Panc1 (cell line): ENCODE results near the gene B4GALT2.

Source experiments
- CTCF ChIP-seq: fragments of 450-650 bp; IDR thresholded peaks from 2 replicates; pipeline ENCODE4 v1.5.1; 2017; ENCODE audit warnings: mild to moderate bottlenecking
- POLR2AphosphoS5 ChIP-seq: IDR thresholded peaks from 2 replicates; pipeline ENCODE4 v1.6.1; 2012; ENCODE audit warnings: mild to moderate bottlenecking, low read depth, low read length, moderate library complexity
- REST ChIP-seq, 2 experiments: IDR thresholded peaks; 2 replicates each; pipeline ENCODE4 v1.6.1; 2011 to 2012; ENCODE audit warnings: low read depth in 2 of 2, control low read depth in 1 of 2, low read length in 1 of 2, mild to moderate bottlenecking in 1 of 2, moderate library complexity in 1 of 2; ENCODE audit not compliant: insufficient read depth in 1 of 2
- SIN3A ChIP-seq: IDR thresholded peaks from 2 replicates; pipeline ENCODE4 v1.6.1; 2012; ENCODE audit warnings: low read depth, mild to moderate bottlenecking, low read length, moderate library complexity, borderline replicate concordance; ENCODE audit not compliant: insufficient read depth

DNA sequence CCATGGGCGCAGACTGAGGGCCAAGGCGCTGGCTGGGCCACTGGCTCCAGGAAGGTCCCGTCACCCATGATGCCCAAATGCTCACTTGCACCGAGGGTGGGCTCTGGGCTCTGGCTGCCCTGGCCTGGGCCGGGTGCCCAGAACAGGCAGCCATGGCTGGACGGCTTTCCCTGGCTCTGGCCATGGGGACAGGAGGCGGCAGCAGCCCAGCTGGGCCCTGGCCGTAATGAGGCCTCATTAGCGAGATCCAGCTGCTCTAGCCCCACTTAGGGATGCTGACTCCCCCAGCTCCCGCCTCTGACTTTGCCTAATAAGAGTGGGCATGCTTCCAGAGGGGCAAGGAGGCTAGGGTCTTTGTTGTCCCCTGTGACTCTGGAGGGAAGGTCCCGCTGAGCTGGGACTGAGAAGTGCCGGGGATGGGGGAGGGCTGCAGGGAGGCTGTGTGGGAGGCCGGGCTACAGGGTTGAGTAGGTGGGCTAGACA lies 40.5 kb downstream of the B4GALT2 start:
- no peak for TF ChIP-seq CTCF
- TF ChIP-seq POLR2AphosphoS5, result no peak
- no peak for TF ChIP-seq SIN3A
- no peak for TF ChIP-seq REST (IDR thresholded peaks at IDR 0.05; ENCODE audit: insufficient read depth in 1 of 2, low read depth in 2 of 2, low read length in 1 of 2)
